Thoracic aorta (tissue), 2 donors: ENCODE measurements around the gene ANKRD11. TPM values are rescaled to one million over a fixed set of nuclear protein-coding genes. Genes with fewer than 3 reads are reported as not detected.

Source experiments
- ATAC-seq: fragments of 150-250 bp; one replicate; pipeline ENCODE4 v1.8.0; 2017; ENCODE audit warnings: low read depth; ENCODE audit not compliant: insufficient number of reproducible peaks, low FRiP score
- DNase-seq: peaks from one replicate; pipeline ENCODE4 v3.0.0-alpha.2; 2020; ENCODE audit warnings: low spot score
- H3K27ac ChIP-seq, 2 donors: fragments of 200-600 bp; sonication (generic); 1 replicate in 1 of 2; 2 replicates in 1 of 2; pipeline ENCODE4 v1.5.1; 2016; ENCODE audit warnings: mild to moderate bottlenecking in 2 of 2, moderate library complexity in 2 of 2
- H3K27me3 ChIP-seq: fragments of 200-600 bp; sonication (generic); replicated peaks from 2 replicates; pipeline ENCODE4 v1.6.0; 2016; ENCODE audit warnings: mild to moderate bottlenecking; ENCODE audit not compliant: insufficient read depth
- H3K36me3 ChIP-seq: fragments of 200-600 bp; sonication (generic); one replicate; pipeline ENCODE4 v1.5.1; 2016
- H3K4me1 ChIP-seq, 2 donors: fragments of 200-600 bp; sonication (generic); 1 replicate in 1 of 2; 2 replicates in 1 of 2; pipeline versions ENCODE4 v1.5.1 to v1.6.0; 2016; ENCODE audit warnings: low read depth in 2 of 2, mild to moderate bottlenecking in 1 of 2; ENCODE audit not compliant: control insufficient read depth in 1 of 2
- H3K4me3 ChIP-seq: fragments of 200-600 bp; sonication (generic); 2 replicates; pipeline ENCODE4 v1.5.1; 2016; ENCODE audit warnings: mild to moderate bottlenecking
- H3K9me3 ChIP-seq: fragments of 200-600 bp; sonication (generic); 2 replicates; pipeline ENCODE4 v1.5.1; 2016
- CTCF ChIP-seq: fragments of 200-600 bp; sonication (generic); IDR thresholded peaks from one replicate; pipeline ENCODE4 v1.5.1; 2019; ENCODE audit warnings: antibody characterized with exemption
- total RNA-seq, 2 donors: library from RNA; depleted of rRNA; stranded (reverse); fragments of >200 nt; gene quantifications; one replicate each; pipeline versions ENCODE4 v1.1.0 to v1.2.3, GENCODE V29; 2016

The ANKRD11 gene
- total RNA-seq, 2 donors from 2014 or later: 125 to 129 TPM

GRCh38 chr16:89450537-89450936, 39.8 kb downstream of the ANKRD11 start:
- Histone ChIP-seq H3K4me3 (no peak overlapping the region), H3K4me1 (peaks cover 39 to 66% of the 10 kb centered on the region in 2 donors), H3K27me3 (no peaks in the 10 kb centered on the region), H3K36me3 (no peaks in the 10 kb centered on the region), H3K27ac (no peak overlapping the region), H3K9me3 (no peaks in the 10 kb centered on the region)
- TF ChIP-seq CTCF: no peak
- ATAC-seq (no peak), DNase-seq (no peak)

- H3K4me1 ChIP-seq: peaks cover 39 to 72% of the 10 kb centered on the region in 2 donors
These were observed 40.5 kb downstream of the ANKRD11 start for GRCh38 chr16:89449726-89450335.

DNA sequence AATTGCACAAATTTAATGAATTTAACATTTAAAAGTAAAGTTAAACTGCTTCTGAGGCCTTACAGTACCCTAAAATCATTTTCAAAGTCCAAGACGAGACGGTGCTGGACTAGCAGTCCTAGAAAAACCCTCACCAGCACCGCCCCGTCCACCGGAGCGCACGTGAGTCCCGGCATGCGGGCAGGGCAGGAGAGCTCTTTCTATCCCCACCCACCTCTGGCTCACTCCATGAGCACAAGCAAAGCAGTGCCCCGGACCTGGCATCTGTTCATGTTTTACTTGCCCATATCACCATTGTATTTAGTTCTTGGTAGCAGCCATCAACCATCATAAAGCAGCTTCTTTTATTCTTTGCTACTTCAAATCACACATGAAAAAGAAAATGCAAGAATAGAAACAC, 41.7 kb downstream of the ANKRD11 start:
- Histone ChIP-seq H3K4me3 (no peak overlapping the region), H3K27ac (no peak overlapping the region), H3K9me3 (no peaks in the 10 kb centered on the region), H3K27me3 (no peaks in the 10 kb centered on the region), H3K4me1 (peaks cover 45 to 76% of the 10 kb centered on the region in 2 donors), H3K36me3 (no peaks in the 10 kb centered on the region)
- no peak for TF ChIP-seq CTCF
- ATAC-seq: no peak
- no peak for DNase-seq

More at GRCh38 chr16:89449726-89450335, 40.5 kb downstream of the ANKRD11 start:
- TF ChIP-seq CTCF: no peak
- H3K4me3 ChIP-seq: no peak overlapping the region
- ATAC-seq (no peak), DNase-seq (no peak)
- no peaks in the 10 kb centered on the region for H3K36me3 ChIP-seq
- H3K27me3 ChIP-seq: no peaks in the 10 kb centered on the region
- H3K9me3 ChIP-seq: no peaks in the 10 kb centered on the region
- no peak overlapping the region for H3K27ac ChIP-seq

GRCh38 chr16:89446975-89447293, 43.4 kb downstream of the ANKRD11 start:
- Histone ChIP-seq H3K4me1 (peaks cover 55 to 78% of the 10 kb centered on the region in 2 donors), H3K36me3 (no peaks in the 10 kb centered on the region), H3K27me3 (no peaks in the 10 kb centered on the region), H3K9me3 (no peaks in the 10 kb centered on the region), H3K4me3 (no peak overlapping the region), H3K27ac (no peak overlapping the region)
- ATAC-seq: no peak
- TF ChIP-seq CTCF: no peak
- DNase-seq: no peak

GRCh38 chr16:89446136-89446974, 44.0 kb downstream of the ANKRD11 start:
- peaks cover 58 to 79% of the 10 kb centered on the region in 2 donors for H3K4me1 ChIP-seq
- H3K27ac ChIP-seq: no peak overlapping the region
- H3K4me3 ChIP-seq: no peak overlapping the region
- H3K9me3 ChIP-seq: no peaks in the 10 kb centered on the region
- no peaks in the 10 kb centered on the region for H3K36me3 ChIP-seq
- no peaks in the 10 kb centered on the region for H3K27me3 ChIP-seq
- DNase-seq: no peak
- ATAC-seq: no peak
- no peak for TF ChIP-seq CTCF
